RWPE1 (cell line): ENCODE results near the gene FRMD5.

Source experiments
- CTCF ChIA-PET: fragments of 350-600 bp; sonication (Branson Sonifier 250); formaldehyde crosslinking; extraction: SDS; loops from one replicate; lab custom pipeline; 2021; lab: Yijun Ruan, JAX
- POLR2A ChIA-PET: fragments of 400-600 bp; formaldehyde crosslinking; extraction: SDS; loops from one replicate; lab custom pipeline; 2020; ENCODE audit warnings: antibody characterized with exemption; ENCODE audit not compliant: low non-redundant PET; lab: Yijun Ruan, JAX
- DNase-seq: peaks from one replicate; pipeline ENCODE4 v3.0.0; 2012; ENCODE audit warnings: low spot score
- H3K27ac ChIP-seq: fragments of 450-650 bp; 2 replicates; pipeline ENCODE4 v1.5.1; 2017
- CTCF ChIP-seq: fragments of 450-650 bp; conservative IDR thresholded peaks from 2 replicates; pipeline ENCODE4 v1.5.1; 2017; ENCODE audit warnings: low read depth, mild to moderate bottlenecking

Gene FRMD5

GRCh38 chr15:44129911-44130310, 65.2 kb downstream of the FRMD5 start:
- ChIA-PET CTCF (interaction anchor here (0.7 kb wide), 1 partner anchor 90 kb away, joined by 4 read pairs; no protein-coding TSS in a partner anchor), POLR2A (no interaction called here)
- no peak overlapping the region for H3K27ac ChIP-seq
- TF ChIP-seq CTCF: no peak
- no peak for DNase-seq

- DNase-seq: no peak
- H3K27ac ChIP-seq: no peak overlapping the region
- no peak for TF ChIP-seq CTCF
- ChIA-PET POLR2A (no interaction called here), CTCF (interaction anchor here (0.5 to 1.1 kb wide), 4 partner anchors 11 to 512 kb away, joined by 3 to 5 read pairs (median 4); no protein-coding TSS in a partner anchor)
Observed at GRCh38 chr15:44128443-44128842, 66.6 kb downstream of the FRMD5 start.

DNA sequence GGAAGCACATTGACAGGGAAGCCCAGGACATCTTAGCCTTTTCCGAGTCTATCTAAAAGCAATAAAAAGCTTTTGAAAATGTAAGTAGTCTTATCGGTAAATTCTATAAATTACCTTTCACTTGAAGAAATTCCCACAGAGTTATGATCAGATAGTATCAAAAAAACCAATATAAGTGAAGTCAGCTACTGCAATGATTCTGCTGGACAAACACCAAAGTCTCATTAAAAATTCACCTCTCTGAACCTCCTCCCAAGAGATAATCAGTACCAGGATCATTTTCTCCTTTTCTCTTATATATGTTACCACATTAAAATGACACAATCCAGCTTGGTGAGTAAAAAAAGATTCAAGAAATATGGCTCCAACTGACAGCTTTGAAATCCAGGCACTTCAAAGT, 69.2 kb downstream of the FRMD5 start:
- DNase-seq: no peak
- POLR2A ChIA-PET: no interaction called here
- TF ChIP-seq CTCF: no peak
- CTCF ChIA-PET: interaction anchor here (0.5 kb wide), 1 partner anchor 253 kb away, joined by 7 read pairs; no protein-coding TSS in a partner anchor
- no peak overlapping the region for H3K27ac ChIP-seq

- ChIA-PET POLR2A (interaction anchor here (0.5 to 0.6 kb wide), 2 partner anchors 9 to 67 kb away, joined by 3 to 4 read pairs; no protein-coding TSS in a partner anchor), CTCF (interaction anchor here (0.6 kb wide), 1 partner anchor 54 kb away, joined by 3 read pairs; no protein-coding TSS in a partner anchor)
- DNase-seq: peak; percentile 51
- no peak for TF ChIP-seq CTCF
- no peak overlapping the region for H3K27ac ChIP-seq
Observed at GRCh38 chr15:44102675-44103254, 92.3 kb downstream of the FRMD5 start.

- DNase-seq: peak; percentile 78
- H3K27ac ChIP-seq: no peak overlapping the region
- no peak for TF ChIP-seq CTCF
- ChIA-PET POLR2A (no interaction called here), CTCF (no interaction called here)
Observed at GRCh38 chr15:44101944-44102343, 93.1 kb downstream of the FRMD5 start.

DNA sequence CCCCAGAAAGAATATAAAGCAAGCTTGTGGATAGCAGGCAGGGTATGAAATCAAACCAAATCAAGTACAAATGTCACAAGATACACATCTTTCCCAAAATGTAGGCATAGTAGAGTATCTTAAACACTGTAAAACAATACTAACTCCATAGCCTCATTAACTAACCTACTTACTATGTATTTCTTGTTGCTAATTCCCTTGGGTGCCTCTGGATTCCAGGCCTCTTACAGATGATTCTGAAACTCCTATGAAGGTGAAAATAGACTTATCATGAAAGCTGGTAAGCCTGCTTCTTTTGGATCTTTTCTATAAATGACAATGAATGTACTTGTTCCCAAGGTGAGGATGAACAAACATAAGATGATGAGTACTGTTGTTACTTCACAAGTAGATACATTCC, 93.8 kb downstream of the FRMD5 start:
- DNase-seq: no peak
- TF ChIP-seq CTCF: no peak
- POLR2A ChIA-PET: no interaction called here
- CTCF ChIA-PET: no interaction called here
- no peak overlapping the region; the same call in 1 of the 2 replicates for H3K27ac ChIP-seq
